ENCODE measurements around the gene PDE3B. TPM values are rescaled to one million over a fixed set of nuclear protein-coding genes. Genes with fewer than 3 reads are reported as not detected.
A peak's percentile ranks its signal among the peaks of the same experiment; 100 is the strongest.

PDE3B gene
- polyA plus RNA-seq, 3 donors = 4.0 to 6.0 (median 5.2) TPM

- no peak for TF ChIP-seq CTCF (IDR thresholded peaks at IDR 0.05)
- Histone ChIP-seq H3K4me2 (replicated peaks; ENCODE audit: extremely low read depth, low read length, poor library complexity, severe bottlenecking) (peak overlapping the region; percentile 95), H3K4me3 (replicated peaks in 1 of 3; ENCODE audit: low read depth in 2 of 3, low read length in 3 of 3) (peak overlapping the region; percentile 71 to 98 (median 94)), H3K4me1 (ENCODE audit: control insufficient read depth in 1 of 2, insufficient read depth in 2 of 2, low read length in 2 of 2) (peaks cover 18 to 28% of the 10 kb centered on the region in 2 donors), H3K27me3 (ENCODE audit: control insufficient read depth in 2 of 2, insufficient read depth in 2 of 2, low read length in 2 of 2) (no peaks in the 10 kb centered on the region), H4K20me1 (ENCODE audit: insufficient read depth, low read length) (peaks cover 5% of the 10 kb centered on the region), H3K9ac (ENCODE audit: insufficient read depth, low read length, poor library complexity, severe bottlenecking) (no peak overlapping the region), H3K36me3 (replicated peaks in 1 of 2; ENCODE audit: control insufficient read depth in 1 of 2, insufficient read depth in 2 of 2, low read length in 2 of 2) (peaks cover 0 to 6% of the 10 kb centered on the region in 2 donors), H3K79me2 (ENCODE audit: insufficient read depth, low read length) (peaks cover 89% of the 10 kb centered on the region), H3K27ac (ENCODE audit: low read depth in 1 of 2, low read length in 2 of 2) (no peak overlapping the region), H3K9me3 (replicated peaks in 1 of 2; ENCODE audit: control insufficient read depth in 1 of 2, insufficient read depth in 1 of 2, low read length in 2 of 2) (no peaks in the 10 kb centered on the region), H2AFZ (ENCODE audit: insufficient read depth, low read depth, low read length, poor library complexity, severe bottlenecking) (no peak overlapping the region)
- Mint-ChIP-seq H3K4me3 (peak overlapping the region; percentile 96), H3K27me3 (ENCODE audit: low read depth in 3 of 3) (peaks cover 0 to 2% (median 0%) of the 10 kb centered on the region in 3 donors), H3K36me3 (peaks cover 8 to 16% of the 10 kb centered on the region in 2 donors), H3K9me3 (peaks cover 0 to 5% (median 4%) of the 10 kb centered on the region in 7 donors), H3K27ac (peak overlapping the region in 3 of 7 donors; percentile 0 to 43 (median 31)), H3K4me1 (peaks cover 35% of the 10 kb centered on the region)
- 100% methylated on average over 2 of the region's 6 CpGs for WGBS (ENCODE audit: insufficient coverage)
- peak; percentile 13 to 32 (median 22) for DNase-seq
- intact Hi-C loops (cut with micrococcal nuclease) = loop anchor here (10.0 kb wide), 2 partner anchors 101 to 259 kb away; no protein-coding TSS in a partner anchor
Measured at GRCh38 chr11:14645985-14646900, 2.6 kb downstream of the PDE3B start.

DNA sequence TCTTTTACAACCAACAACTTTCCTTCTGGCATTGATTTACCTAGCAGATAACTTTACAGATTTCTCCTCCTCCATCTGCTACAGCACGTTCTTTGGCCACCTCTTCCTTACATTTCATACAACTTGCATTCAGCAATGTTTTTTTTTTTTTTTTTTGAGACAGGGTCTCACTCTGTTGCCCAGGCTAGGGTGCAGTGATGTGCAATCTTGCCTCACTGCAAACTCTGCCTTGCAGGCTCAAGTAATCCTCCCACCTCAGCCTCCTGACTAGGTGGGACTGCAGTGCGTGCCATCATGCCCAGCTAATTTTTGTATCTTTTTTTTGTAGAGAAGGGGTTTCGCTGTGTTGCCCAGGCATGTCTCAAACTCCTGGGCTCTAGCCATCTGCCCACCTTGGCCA is 6.5 kb downstream of the PDE3B start:
- H3K36me3 Mint-ChIP-seq = peaks cover 14 to 15% of the 10 kb centered on the region in 2 donors
- H3K4me3 Mint-ChIP-seq = no peak overlapping the region
- Histone ChIP-seq H3K4me1 (ENCODE audit: control insufficient read depth in 1 of 2, insufficient read depth in 2 of 2, low read length in 2 of 2) (peaks cover 8 to 19% of the 10 kb centered on the region in 2 donors), H3K36me3 (replicated peaks in 1 of 2; ENCODE audit: control insufficient read depth in 1 of 2, insufficient read depth in 2 of 2, low read length in 2 of 2) (peaks cover 0 to 6% of the 10 kb centered on the region in 2 donors), H3K9ac (ENCODE audit: insufficient read depth, low read length, poor library complexity, severe bottlenecking) (no peak overlapping the region), H3K4me2 (replicated peaks; ENCODE audit: extremely low read depth, low read length, poor library complexity, severe bottlenecking) (no peak overlapping the region), H4K20me1 (ENCODE audit: insufficient read depth, low read length) (peaks cover 5% of the 10 kb centered on the region), H3K27me3 (ENCODE audit: control insufficient read depth in 2 of 2, insufficient read depth in 2 of 2, low read length in 2 of 2) (no peaks in the 10 kb centered on the region), H3K27ac (ENCODE audit: low read depth in 1 of 2, low read length in 2 of 2) (no peak overlapping the region), H3K4me3 (replicated peaks in 1 of 3; ENCODE audit: low read depth in 2 of 3, low read length in 3 of 3) (no peak overlapping the region), H2AFZ (ENCODE audit: insufficient read depth, low read depth, low read length, poor library complexity, severe bottlenecking) (no peak overlapping the region), H3K9me3 (replicated peaks in 1 of 2; ENCODE audit: control insufficient read depth in 1 of 2, insufficient read depth in 1 of 2, low read length in 2 of 2) (no peaks in the 10 kb centered on the region), H3K79me2 (ENCODE audit: insufficient read depth, low read length) (peaks cover 85% of the 10 kb centered on the region)
- H3K9me3 Mint-ChIP-seq = peaks cover 0 to 5% (median 4%) of the 10 kb centered on the region in 7 donors
- peaks cover 25% of the 10 kb centered on the region for H3K4me1 Mint-ChIP-seq
- DNase-seq = no peak
- WGBS (ENCODE audit: insufficient coverage) = 100% methylated on average over 1 of the region's 3 CpGs
- peaks cover 0 to 1% (median 0%) of the 10 kb centered on the region in 3 donors for H3K27me3 Mint-ChIP-seq (ENCODE audit: low read depth in 3 of 3)
- H3K27ac Mint-ChIP-seq = no peak overlapping the region
- no peak for TF ChIP-seq CTCF (IDR thresholded peaks at IDR 0.05)
- intact Hi-C loops (cut with micrococcal nuclease) = no loop called here

All from CD14-positive monocyte (primary cell).